GM12878 (cell line): ENCODE data around the gene TDRD3. TPM values are rescaled to one million over a fixed set of nuclear protein-coding genes. Genes with fewer than 3 reads are reported as not detected.

Source experiments
- ATAC-seq: fragments of 200-7000 bp; cut with Tn5 transposase; 3 replicates; pipeline ENCODE4 v1.9.1; 2020; ENCODE audit warnings: mild to moderate bottlenecking, moderate library complexity
- BruUV-seq: library from RNA; stranded (reverse); fragments of 400-500 nt; replicated peaks from 2 replicates; lab custom pipeline; 2021; lab: Mats Ljungman, UMichigan
- CTCF ChIA-PET: fragments of 300-600 bp; sonication (Branson Sonifier 250); formaldehyde crosslinking; extraction: SDS; loops from one replicate; lab custom pipeline; 2021; ENCODE audit warnings: inconsistent platforms; lab: Yijun Ruan, JAX
- POLR2A ChIA-PET: fragments of 350-600 bp; formaldehyde crosslinking; extraction: SDS; loops from one replicate; lab custom pipeline; 2021; ENCODE audit warnings: inconsistent platforms; lab: Charles Lee
- RAD21 ChIA-PET: fragments of 300-600 bp; sonication (Branson Sonifier 250); formaldehyde crosslinking; loops from one replicate; lab custom pipeline; 2023; ENCODE audit warnings: antibody characterized with exemption; ENCODE audit not compliant: unreplicated experiment; lab: Charles Lee
- SMC1A ChIA-PET: fragments of 300-600 bp; sonication (Branson Sonifier 250); formaldehyde crosslinking; loops from one replicate; lab custom pipeline; 2023; ENCODE audit not compliant: unreplicated experiment, uncharacterized antibody; lab: Charles Lee
- DNase-seq: peaks from one replicate; pipeline ENCODE4 v3.0.0-alpha.2; 2011; ENCODE audit warnings: low read depth, low spot score
- FAIRE-seq: peaks from 3 replicates; lab custom pipeline; 2011; peaks lifted over from hg19 to GRCh38; lab: Jason Lieb, UNC
- H2AFZ ChIP-seq: 2 replicates; pipeline ENCODE4 v1.6.0; 2011; ENCODE audit warnings: low read depth, low read length, control low read depth; ENCODE audit not compliant: control insufficient read depth
- H3K27ac ChIP-seq: 2 replicates; pipeline ENCODE4 v1.5.1; 2011; ENCODE audit warnings: control low read depth; ENCODE audit not compliant: control insufficient read depth, insufficient read depth
- H3K27me3 ChIP-seq, 2 experiments: replicated peaks in 1 of 2; 2 replicates each; pipeline versions ENCODE4 v1.6.0 to v1.6.1; 2011; ENCODE audit warnings: low read length in 1 of 2; ENCODE audit not compliant: control insufficient read depth in 2 of 2, insufficient read depth in 2 of 2
- H3K36me3 ChIP-seq, 2 experiments: 2 replicates each; pipeline ENCODE4 v1.5.1; 2011; ENCODE audit warnings: low read length in 1 of 2; ENCODE audit not compliant: control insufficient read depth in 2 of 2, insufficient read depth in 2 of 2
- H3K4me1 ChIP-seq: 2 replicates; pipeline ENCODE4 v1.6.1; 2011; ENCODE audit warnings: mild to moderate bottlenecking, low read length, moderate library complexity, mixed read lengths; ENCODE audit not compliant: control insufficient read depth, insufficient read depth
- H3K4me2 ChIP-seq: 2 replicates; pipeline ENCODE4 v1.6.0; 2011; ENCODE audit warnings: control low read depth; ENCODE audit not compliant: control insufficient read depth, insufficient read depth
- H3K4me3 ChIP-seq: fragments of 200-600 bp; sonication (generic); 2 replicates; pipeline ENCODE4 v1.5.1; 2016
- H3K79me2 ChIP-seq: 2 replicates; pipeline ENCODE4 v1.6.0; 2011; ENCODE audit warnings: low read length; ENCODE audit not compliant: control insufficient read depth, insufficient read depth
- H3K9ac ChIP-seq: 2 replicates; pipeline ENCODE4 v1.8.0; 2011; ENCODE audit warnings: low read length, control low read depth, mixed read lengths; ENCODE audit not compliant: control insufficient read depth, insufficient read depth
- H3K9me3 ChIP-seq: replicated peaks from 3 replicates; pipeline ENCODE4 v1.5.1; 2011; ENCODE audit warnings: mild to moderate bottlenecking, low read length; ENCODE audit not compliant: control insufficient read depth, insufficient read depth
- H4K20me1 ChIP-seq: 2 replicates; pipeline ENCODE4 v1.6.0; 2011; ENCODE audit not compliant: control insufficient read depth, insufficient read depth
- ATF2 ChIP-seq: IDR thresholded peaks from 2 replicates; pipeline ENCODE4 v1.6.1; 2012; ENCODE audit warnings: low read length, inconsistent platforms
- CEBPB ChIP-seq, 2 experiments: fragments of 150-350 bp in 1 of 2; IDR thresholded peaks; 2 replicates each; pipeline ENCODE4 v1.6.1; 2012 to 2014; ENCODE audit warnings: low read depth in 2 of 2, low read length in 2 of 2, borderline replicate concordance in 1 of 2, inconsistent platforms in 1 of 2
- E2F4 ChIP-seq: IDR thresholded peaks from 2 replicates; pipeline ENCODE4 v1.6.1; 2012; ENCODE audit warnings: low read depth, low read length, improper control_type of control experiment
- EP300 ChIP-seq, 2 experiments: fragments of 150-350 bp in 1 of 2; IDR thresholded peaks; 2 replicates each; pipeline ENCODE4 v1.6.1; 2011 to 2012; ENCODE audit warnings: low read depth in 2 of 2, low read length in 2 of 2, borderline replicate concordance in 1 of 2, improper control_type of control experiment in 1 of 2, inconsistent platforms in 1 of 2; ENCODE audit not compliant: control insufficient read depth in 1 of 2
- FOS ChIP-seq: IDR thresholded peaks from 3 replicates; pipeline ENCODE4 v1.6.1; 2011; ENCODE audit warnings: borderline replicate concordance; ENCODE audit not compliant: insufficient read length; ENCODE audit errors: extremely low read depth
- FOXM1 ChIP-seq: IDR thresholded peaks from 2 replicates; pipeline ENCODE4 v1.6.1; 2012; ENCODE audit warnings: low read depth, mild to moderate bottlenecking, inconsistent platforms, low read length, moderate library complexity
- IRF5 ChIP-seq: fragments of 450-650 bp; IDR thresholded peaks from 2 replicates; pipeline ENCODE4 v1.6.1; 2017; ENCODE audit warnings: borderline replicate concordance
- KLF5 ChIP-seq: fragments of 450-650 bp; IDR thresholded peaks from 2 replicates; pipeline ENCODE4 v1.6.1; 2014; ENCODE audit warnings: mild to moderate bottlenecking; ENCODE audit not compliant: partially characterized antibody
- MEF2B ChIP-seq: fragments of 450-650 bp; IDR thresholded peaks from 2 replicates; pipeline ENCODE4 v1.6.1; 2018; ENCODE audit warnings: mild to moderate bottlenecking, moderate library complexity; ENCODE audit not compliant: partially characterized antibody, poor library complexity, severe bottlenecking
- NR2C1 ChIP-seq: fragments of 450-650 bp; IDR thresholded peaks from 2 replicates; pipeline ENCODE4 v1.6.1; 2017; ENCODE audit warnings: antibody characterized with exemption, mild to moderate bottlenecking, moderate library complexity
- PKNOX1 ChIP-seq: fragments of 450-650 bp; IDR thresholded peaks from 2 replicates; pipeline ENCODE4 v1.6.1; 2016; ENCODE audit warnings: mild to moderate bottlenecking
- POLR2AphosphoS5 ChIP-seq: IDR thresholded peaks from 2 replicates; pipeline ENCODE4 v1.6.1; 2011; ENCODE audit warnings: mild to moderate bottlenecking, low read length, inconsistent platforms
- RAD21 ChIP-seq: IDR thresholded peaks from 2 replicates; pipeline ENCODE4 v1.6.1; 2011; ENCODE audit warnings: mild to moderate bottlenecking, low read depth, low read length, moderate library complexity; ENCODE audit not compliant: insufficient read depth
- TARDBP ChIP-seq: IDR thresholded peaks from 2 replicates; pipeline ENCODE4 v1.6.1; 2016; ENCODE audit warnings: borderline replicate concordance
- ZNF384 ChIP-seq: IDR thresholded peaks from 2 replicates; pipeline ENCODE4 v1.6.1; 2012; ENCODE audit warnings: low read depth, mild to moderate bottlenecking, low read length, improper control_type of control experiment, borderline replicate concordance
- ZSCAN29 ChIP-seq: fragments of 450-650 bp; IDR thresholded peaks from 2 replicates; pipeline ENCODE4 v1.6.1; 2017; ENCODE audit warnings: mild to moderate bottlenecking, moderate library complexity
- WGBS: methylation state at CpG from one replicate; pipeline ENCODE4 v1.1.6; 2016; ENCODE audit warnings: low lambda C conversion rate; ENCODE audit not compliant: insufficient replicate concordance, insufficient coverage; ENCODE audit errors: missing lambda C conversion rate; 5-methylcytosine and 5-hydroxymethylcytosine counted together
- in situ Hi-C: fragments of 300-500 bp; cut with MboI; formaldehyde crosslinking; loops from 9 replicates; pipeline ENCODE4 v1.14.3; 2018; ENCODE audit warnings: mixed read lengths
- intact Hi-C: fragments of 100-400 bp; cut with micrococcal nuclease; formaldehyde crosslinking; loops from one replicate; pipeline ENCODE4 v1.14.2; 2022; ENCODE audit not compliant: unreplicated experiment
- polyA plus RNA-seq, 11 experiments: library from polyadenylated mRNA; depleted of rRNA in 4 of 11; unstranded in 6 of 11; stranded (reverse) in 5 of 11; fragments of >200 nt; fragmentation: Nextera tagmentation in 4 of 11; fragmentation: Illumina TruSeq in 1 of 11; extraction: Ambion mirVana in 4 of 11; extraction: Trizol in 1 of 11; gene quantifications; 1 replicate in 1 of 11; 2 replicates in 10 of 11; pipeline versions ENCODE4 v1.2.1 to v1.2.3, GENCODE V29; 2011 to 2016; ENCODE audit warnings: inconsistent platforms in 2 of 11, missing spikeins in 2 of 11, low read depth in 1 of 11
- total RNA-seq, 4 experiments: library from RNA; depleted of rRNA in 3 of 4; stranded (reverse); fragments of >200 nt in 3 of 4; fragmentation: Illumina TruSeq in 1 of 4; extraction: Trizol in 1 of 4; gene quantifications; 2 replicates each; pipeline versions ENCODE4 v1.2.1 to v1.2.3, GENCODE V29; 2013 to 2021

TDRD3 gene
- total and polyA plus RNA-seq, 10 of the 15 experiments (the other 5 are each of a cell fraction or from before 2014, with no cell fraction given) = 8.4 to 27.9 (median 15.8) TPM

- Histone ChIP-seq H3K4me1 (no peaks in the 10 kb centered on the region), H3K4me3 (no peak overlapping the region), H3K27me3 (no peaks in the 10 kb centered on the region), H4K20me1 (no peaks in the 10 kb centered on the region), H3K4me2 (no peak overlapping the region), H3K9me3 (no peaks in the 10 kb centered on the region), H3K79me2 (no peaks in the 10 kb centered on the region), H3K9ac (no peak overlapping the region), H3K27ac (no peak overlapping the region), H3K36me3 (peaks cover 0 to 3% of the 10 kb centered on the region in 2 experiments; a peak in 1 of 4 replicates), H2AFZ (no peak overlapping the region)
- ATAC-seq (no peak), FAIRE-seq (no peak), DNase-seq (no peak)
- in situ Hi-C loops (loop anchor here (25.0 kb wide), 1 partner anchor 959 kb away; the partner anchor contains the start of gene PCDH20), intact Hi-C loops (loop anchor here (5.0 kb wide), 1 partner anchor 809 kb away; no protein-coding TSS in a partner anchor)
- no TSS peak for BruUV-seq
- WGBS = 99% methylated on average over 3 of the region's 3 CpGs
- ChIA-PET RAD21 (no interaction called here), CTCF (interaction anchor here (1.2 to 1.4 kb wide), 2 partner anchors 14 to 174 kb away, joined by 3 to 4 read pairs; no protein-coding TSS in a partner anchor), POLR2A (no interaction called here), SMC1A (interaction anchor here (0.8 to 1.6 kb wide), 2 partner anchors 9 to 57 kb away, joined by 3 to 5 read pairs; no protein-coding TSS in a partner anchor)
- TF ChIP-seq EP300 (IDR thresholded peaks at IDR 0.05; ENCODE audit: borderline replicate concordance in 1 of 2, control insufficient read depth in 1 of 2, low read depth in 2 of 2, low read length in 2 of 2) = no peak
- no peak for TF ChIP-seq IRF5
- TF ChIP-seq CEBPB (IDR thresholded peaks at IDR 0.05; ENCODE audit: borderline replicate concordance in 1 of 2, low read depth in 2 of 2, low read length in 2 of 2) = no peak
- no peak for TF ChIP-seq ZSCAN29
- no peak for TF ChIP-seq E2F4
- TF ChIP-seq NR2C1 = no peak
- TF ChIP-seq FOXM1 = no peak
- TF ChIP-seq PKNOX1 = no peak
- no peak for TF ChIP-seq ATF2
- TF ChIP-seq KLF5 = no peak
- TF ChIP-seq MEF2B = no peak
- no peak for TF ChIP-seq POLR2AphosphoS5
- no peak for TF ChIP-seq ZNF384
- no peak for TF ChIP-seq FOS
- TF ChIP-seq RAD21 = no peak
- no peak for TF ChIP-seq TARDBP
These were observed 56.5 kb downstream of the TDRD3 start for GRCh38 chr13:60453490-60453889.
